ENCODE measurements around the gene EML1. TPM values are rescaled to one million over a fixed set of nuclear protein-coding genes. Genes with fewer than 3 reads are reported as not detected.

EML1 gene
- total RNA-seq, 1 experiment from 2014 or later = 16.1 TPM

DNA sequence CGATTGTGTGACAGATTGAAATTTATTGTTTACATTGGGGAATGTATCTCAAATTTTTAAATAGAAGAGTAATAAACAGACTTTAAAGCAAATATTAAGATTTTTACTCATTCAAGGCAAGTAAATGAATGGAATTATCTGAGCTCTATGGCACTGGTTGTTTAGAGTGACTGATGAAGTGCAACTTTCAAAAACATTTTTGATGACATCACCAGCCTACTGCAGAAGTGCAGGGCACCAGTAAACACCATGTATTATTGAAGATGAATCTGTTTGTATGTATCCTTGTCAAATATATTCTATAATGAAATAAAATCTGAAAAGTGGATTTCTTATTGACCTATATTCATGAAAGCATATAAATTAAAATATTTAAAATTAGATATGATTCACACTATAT, 148.0 kb downstream of the EML1 start:
- peaks cover 1% of the 10 kb centered on the region; the same call in 1 of the 2 replicates for H3K4me1 Mint-ChIP-seq
- CTCF ChIA-PET = no interaction called here
- no peaks in the 10 kb centered on the region for H3K36me3 Mint-ChIP-seq
- TF ChIP-seq RORB (CRISPR knock-in tag; IDR thresholded peaks at IDR 0.05) (no peak), MXD4 (CRISPR knock-in tag; IDR thresholded peaks at IDR 0.05; ENCODE audit: borderline replicate concordance) (no peak), CREB1 (CRISPR knock-in tag; IDR thresholded peaks at IDR 0.05) (no peak), FOXJ3 (CRISPR knock-in tag; IDR thresholded peaks at IDR 0.05; ENCODE audit: borderline replicate concordance) (no peak), TEAD4 (CRISPR knock-in tag; IDR thresholded peaks at IDR 0.05) (no peak), GABPB1 (CRISPR knock-in tag; IDR thresholded peaks at IDR 0.05) (no peak), JAZF1 (CRISPR knock-in tag; IDR thresholded peaks at IDR 0.05) (no peak), CREM (CRISPR knock-in tag; IDR thresholded peaks at IDR 0.05) (no peak)
- TF ChIP-seq, protein P1, sequence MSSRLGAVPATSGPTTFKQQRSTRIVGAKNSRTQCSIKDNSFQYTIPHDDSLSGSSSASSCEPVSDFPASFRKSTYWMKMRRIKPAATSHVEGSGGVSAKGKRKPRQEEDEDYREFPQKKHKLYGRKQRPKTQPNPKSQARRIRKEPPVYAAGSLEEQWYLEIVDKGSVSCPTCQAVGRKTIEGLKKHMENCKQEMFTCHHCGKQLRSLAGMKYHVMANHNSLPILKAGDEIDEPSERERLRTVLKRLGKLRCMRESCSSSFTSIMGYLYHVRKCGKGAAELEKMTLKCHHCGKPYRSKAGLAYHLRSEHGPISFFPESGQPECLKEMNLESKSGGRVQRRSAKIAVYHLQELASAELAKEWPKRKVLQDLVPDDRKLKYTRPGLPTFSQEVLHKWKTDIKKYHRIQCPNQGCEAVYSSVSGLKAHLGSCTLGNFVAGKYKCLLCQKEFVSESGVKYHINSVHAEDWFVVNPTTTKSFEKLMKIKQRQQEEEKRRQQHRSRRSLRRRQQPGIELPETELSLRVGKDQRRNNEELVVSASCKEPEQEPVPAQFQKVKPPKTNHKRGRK (CRISPR knock-in tag; IDR thresholded peaks at IDR 0.05; ENCODE audit: borderline replicate concordance) = no peak
- TF ChIP-seq, protein P2, sequence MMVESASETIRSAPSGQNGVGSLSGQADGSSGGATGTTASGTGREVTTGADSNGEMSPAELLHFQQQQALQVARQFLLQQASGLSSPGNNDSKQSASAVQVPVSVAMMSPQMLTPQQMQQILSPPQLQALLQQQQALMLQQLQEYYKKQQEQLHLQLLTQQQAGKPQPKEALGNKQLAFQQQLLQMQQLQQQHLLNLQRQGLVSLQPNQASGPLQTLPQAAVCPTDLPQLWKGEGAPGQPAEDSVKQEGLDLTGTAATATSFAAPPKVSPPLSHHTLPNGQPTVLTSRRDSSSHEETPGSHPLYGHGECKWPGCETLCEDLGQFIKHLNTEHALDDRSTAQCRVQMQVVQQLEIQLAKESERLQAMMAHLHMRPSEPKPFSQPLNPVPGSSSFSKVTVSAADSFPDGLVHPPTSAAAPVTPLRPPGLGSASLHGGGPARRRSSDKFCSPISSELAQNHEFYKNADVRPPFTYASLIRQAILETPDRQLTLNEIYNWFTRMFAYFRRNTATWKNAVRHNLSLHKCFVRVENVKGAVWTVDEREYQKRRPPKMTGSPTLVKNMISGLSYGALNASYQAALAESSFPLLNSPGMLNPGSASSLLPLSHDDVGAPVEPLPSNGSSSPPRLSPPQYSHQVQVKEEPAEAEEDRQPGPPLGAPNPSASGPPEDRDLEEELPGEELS (CRISPR knock-in tag; IDR thresholded peaks at IDR 0.05) = no peak
- H3K4me3 Mint-ChIP-seq = no peak overlapping the region
- POLR2A ChIA-PET = no interaction called here
- ATAC-seq (no peak), DNase-seq (ENCODE audit: low spot score) (no peak)
- peaks cover 6% of the 10 kb centered on the region for H3K27me3 Mint-ChIP-seq (ENCODE audit: low read depth)
- no peaks in the 10 kb centered on the region for H3K9me3 Mint-ChIP-seq
- H3K27ac Mint-ChIP-seq = no peak overlapping the region

DNA sequence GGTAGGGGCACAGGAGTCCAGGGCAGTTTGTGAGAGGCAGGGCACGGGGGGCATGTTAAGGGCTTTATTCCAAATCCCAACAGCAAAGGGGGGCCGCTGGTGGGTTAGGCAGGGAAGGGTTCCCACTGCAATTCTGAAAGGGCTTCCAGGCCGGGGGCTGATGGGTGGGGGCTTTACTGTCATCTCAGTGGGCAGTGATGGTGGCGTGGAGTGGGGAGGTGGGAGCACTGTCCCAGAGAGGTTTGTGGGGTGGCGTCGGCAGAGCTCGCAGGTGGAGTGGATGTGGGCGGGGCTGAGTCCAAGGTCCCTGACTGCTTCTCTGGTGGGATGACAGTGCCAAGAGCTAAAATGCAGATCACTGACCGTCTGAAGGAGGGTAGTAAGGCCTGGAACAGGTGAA, 150.4 kb downstream of the EML1 start:
- TF ChIP-seq, protein P3, sequence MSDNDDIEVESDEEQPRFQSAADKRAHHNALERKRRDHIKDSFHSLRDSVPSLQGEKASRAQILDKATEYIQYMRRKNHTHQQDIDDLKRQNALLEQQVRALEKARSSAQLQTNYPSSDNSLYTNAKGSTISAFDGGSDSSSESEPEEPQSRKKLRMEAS (CRISPR knock-in tag; IDR thresholded peaks at IDR 0.05) = no peak
- TF ChIP-seq, protein P4, sequence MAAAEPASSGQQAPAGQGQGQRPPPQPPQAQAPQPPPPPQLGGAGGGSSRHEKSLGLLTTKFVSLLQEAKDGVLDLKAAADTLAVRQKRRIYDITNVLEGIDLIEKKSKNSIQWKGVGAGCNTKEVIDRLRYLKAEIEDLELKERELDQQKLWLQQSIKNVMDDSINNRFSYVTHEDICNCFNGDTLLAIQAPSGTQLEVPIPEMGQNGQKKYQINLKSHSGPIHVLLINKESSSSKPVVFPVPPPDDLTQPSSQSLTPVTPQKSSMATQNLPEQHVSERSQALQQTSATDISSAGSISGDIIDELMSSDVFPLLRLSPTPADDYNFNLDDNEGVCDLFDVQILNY (CRISPR knock-in tag; IDR thresholded peaks at IDR 0.05) = no peak
- TF ChIP-seq, protein P2 (CRISPR knock-in tag; IDR thresholded peaks at IDR 0.05) = no peak
- TF ChIP-seq ZBTB21 (CRISPR knock-in tag; IDR thresholded peaks at IDR 0.05; ENCODE audit: borderline replicate concordance) = no peak
- Mint-ChIP-seq H3K4me3 (no peak overlapping the region), H3K9me3 (no peaks in the 10 kb centered on the region), H3K27ac (no peak overlapping the region), H3K36me3 (no peaks in the 10 kb centered on the region), H3K27me3 (ENCODE audit: low read depth) (peaks cover 10% of the 10 kb centered on the region), H3K4me1 (peaks cover 6% of the 10 kb centered on the region; the same call in 1 of the 2 replicates)
- ChIA-PET POLR2A (no interaction called here), CTCF (interaction anchor here (1.5 kb wide), 1 partner anchor 44 kb away, joined by 4 read pairs; no protein-coding TSS in a partner anchor)
- ATAC-seq = no peak
- DNase-seq (ENCODE audit: low spot score) = no peak

DNA sequence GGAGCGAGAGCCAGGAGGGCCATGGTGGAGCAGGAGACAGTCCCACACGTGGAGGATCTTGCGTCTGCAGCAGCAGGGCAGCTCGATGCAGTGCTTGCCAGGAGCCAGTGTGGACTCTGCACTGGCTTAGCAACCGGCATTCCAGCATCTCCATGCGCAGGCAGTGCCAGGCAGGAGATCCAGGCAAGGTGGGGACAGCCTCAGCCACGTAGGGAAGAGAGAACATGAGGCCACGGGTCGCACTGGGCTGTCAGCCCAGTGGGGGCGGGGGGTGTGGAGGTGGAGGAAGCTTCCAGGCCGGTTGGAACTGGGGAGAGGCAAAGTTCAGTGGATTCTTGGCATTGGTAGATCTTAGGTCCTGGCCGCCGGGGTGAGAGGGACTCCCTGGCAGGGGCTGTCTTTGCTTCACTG, 151.0 kb downstream of the EML1 start:
- Mint-ChIP-seq H3K27ac (no peak overlapping the region), H3K36me3 (no peaks in the 10 kb centered on the region), H3K9me3 (no peaks in the 10 kb centered on the region), H3K4me3 (no peak overlapping the region), H3K27me3 (ENCODE audit: low read depth) (peaks cover 10% of the 10 kb centered on the region), H3K4me1 (peaks cover 8% of the 10 kb centered on the region)
- ChIA-PET POLR2A (no interaction called here), CTCF (interaction anchor here (1.5 kb wide), 1 partner anchor 45 kb away, joined by 4 read pairs; no protein-coding TSS in a partner anchor)
- DNase-seq (ENCODE audit: low spot score) (no peak), ATAC-seq (no peak)
- TF ChIP-seq ZNF121 (CRISPR knock-in tag; IDR thresholded peaks at IDR 0.05) (no peak), SMAD3 (CRISPR knock-in tag; IDR thresholded peaks at IDR 0.05; ENCODE audit: borderline replicate concordance) (no peak), ZNF263 (CRISPR knock-in tag; IDR thresholded peaks at IDR 0.05; ENCODE audit: low read depth) (no peak), ZNF396 (CRISPR knock-in tag; IDR thresholded peaks at IDR 0.05; ENCODE audit: borderline replicate concordance) (no peak), NR3C1 (CRISPR knock-in tag; conservative IDR thresholded peaks at IDR 0.05; ENCODE audit: low read depth) (no peak), RORB (CRISPR knock-in tag; IDR thresholded peaks at IDR 0.05) (no peak), ESRRA (CRISPR knock-in tag; IDR thresholded peaks at IDR 0.05; ENCODE audit: borderline replicate concordance) (no peak), EMX1 (CRISPR knock-in tag; IDR thresholded peaks at IDR 0.05) (no peak), FOXJ3 (CRISPR knock-in tag; IDR thresholded peaks at IDR 0.05; ENCODE audit: borderline replicate concordance) (no peak), CBFB (CRISPR knock-in tag; IDR thresholded peaks at IDR 0.05; ENCODE audit: low read depth) (no peak)
- TF ChIP-seq, protein P5, sequence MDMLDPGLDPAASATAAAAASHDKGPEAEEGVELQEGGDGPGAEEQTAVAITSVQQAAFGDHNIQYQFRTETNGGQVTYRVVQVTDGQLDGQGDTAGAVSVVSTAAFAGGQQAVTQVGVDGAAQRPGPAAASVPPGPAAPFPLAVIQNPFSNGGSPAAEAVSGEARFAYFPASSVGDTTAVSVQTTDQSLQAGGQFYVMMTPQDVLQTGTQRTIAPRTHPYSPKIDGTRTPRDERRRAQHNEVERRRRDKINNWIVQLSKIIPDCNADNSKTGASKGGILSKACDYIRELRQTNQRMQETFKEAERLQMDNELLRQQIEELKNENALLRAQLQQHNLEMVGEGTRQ (CRISPR knock-in tag; IDR thresholded peaks at IDR 0.05) = no peak
- TF ChIP-seq, protein P6, sequence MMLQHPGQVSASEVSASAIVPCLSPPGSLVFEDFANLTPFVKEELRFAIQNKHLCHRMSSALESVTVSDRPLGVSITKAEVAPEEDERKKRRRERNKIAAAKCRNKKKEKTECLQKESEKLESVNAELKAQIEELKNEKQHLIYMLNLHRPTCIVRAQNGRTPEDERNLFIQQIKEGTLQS (CRISPR knock-in tag; conservative IDR thresholded peaks at IDR 0.05) = no peak

Data from WTC11 (cell line).